Hepatic stellate cell (primary cell): Measurements from ENCODE around the gene FREM1.

Experiments used
- DNase-seq: peaks from one replicate; pipeline ENCODE4 v3.0.0; 2011; ENCODE audit warnings: low spot score

Gene FREM1

DNA sequence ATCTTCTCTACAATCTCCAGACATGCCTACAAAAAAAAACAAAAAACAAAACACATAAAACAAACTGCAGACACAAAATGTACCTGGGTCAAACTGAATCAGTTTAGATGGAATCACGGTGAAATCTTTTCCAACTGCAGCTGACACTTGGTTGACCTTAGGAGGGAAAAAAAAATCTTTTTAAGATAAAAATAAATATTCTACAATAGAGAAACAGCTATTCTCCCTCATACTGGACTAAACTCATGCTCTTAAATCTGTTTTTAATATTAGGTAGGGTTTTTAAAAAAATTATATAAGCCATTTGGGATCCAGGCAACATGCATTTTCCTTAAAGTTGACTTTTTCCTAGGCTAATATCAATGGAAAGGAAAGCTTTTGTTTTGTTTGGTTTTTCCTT lies 153.9 kb downstream of the FREM1 start:
- DNase-seq, result no peak

- no peak for DNase-seq
Measured at GRCh38 chr9:14752871-14753270, 157.4 kb downstream of the FREM1 start.

DNA sequence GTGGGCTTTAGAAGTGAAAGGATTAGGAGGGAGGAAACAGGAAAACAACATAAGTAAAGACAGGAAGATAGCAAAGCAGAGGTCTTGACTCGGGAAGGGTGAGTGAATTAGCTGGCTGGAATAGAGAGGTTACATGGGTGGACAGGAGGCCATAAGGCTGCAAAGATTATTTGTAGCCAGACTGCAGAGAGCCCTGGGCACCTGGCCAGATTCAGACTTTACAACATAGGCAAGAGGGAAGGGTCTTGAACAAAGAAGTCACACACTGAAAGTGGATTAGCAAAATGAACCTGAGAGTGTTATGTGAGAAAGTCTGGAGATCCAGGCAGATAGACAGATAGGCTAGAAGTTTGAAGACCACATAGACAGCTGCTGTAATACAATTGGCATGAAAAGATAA lies 158.0 kb downstream of the FREM1 start:
- no peak for DNase-seq

DNA sequence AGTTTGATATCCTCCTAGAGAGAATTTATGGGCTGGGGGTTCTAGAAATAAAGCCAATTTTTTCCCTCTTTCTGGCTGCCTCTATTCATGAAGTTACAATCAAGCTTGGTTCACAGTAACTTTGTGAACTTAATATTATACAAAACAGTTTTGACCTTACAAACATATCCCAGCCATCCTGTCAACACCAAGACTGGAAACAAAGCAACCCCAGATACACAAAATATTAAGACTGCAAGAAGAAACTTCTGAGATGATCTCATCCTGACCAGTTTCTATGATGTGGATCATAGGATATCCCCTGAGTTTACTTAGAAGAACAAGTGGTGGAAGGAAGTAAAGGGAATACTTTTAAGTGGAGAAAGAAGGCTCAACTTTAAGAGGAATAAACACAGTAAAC lies 159.4 kb downstream of the FREM1 start:
- no peak for DNase-seq

DNA sequence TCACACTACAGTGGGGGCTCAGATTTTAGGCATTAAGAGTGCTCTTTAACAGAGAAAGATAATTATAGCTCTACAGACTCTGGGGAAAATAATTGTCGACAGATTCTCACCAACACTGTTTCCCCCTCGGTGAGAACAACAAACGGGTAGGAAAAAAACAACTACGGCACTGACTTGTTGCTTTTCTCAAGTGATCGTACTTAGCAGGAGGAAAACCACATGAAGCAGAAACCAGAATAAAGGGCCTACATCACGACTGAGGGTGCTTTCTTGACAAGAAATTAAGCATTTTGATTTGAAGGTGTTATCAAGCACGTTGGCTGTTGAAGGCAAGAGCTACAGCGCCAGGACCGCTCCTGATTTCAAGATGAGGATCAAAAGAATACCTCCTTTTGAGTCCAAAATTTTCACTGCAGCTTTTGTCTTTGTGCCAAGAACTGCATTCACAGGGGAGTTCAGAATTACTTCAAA lies 160.5 kb downstream of the FREM1 start:
- no peak for DNase-seq

DNA sequence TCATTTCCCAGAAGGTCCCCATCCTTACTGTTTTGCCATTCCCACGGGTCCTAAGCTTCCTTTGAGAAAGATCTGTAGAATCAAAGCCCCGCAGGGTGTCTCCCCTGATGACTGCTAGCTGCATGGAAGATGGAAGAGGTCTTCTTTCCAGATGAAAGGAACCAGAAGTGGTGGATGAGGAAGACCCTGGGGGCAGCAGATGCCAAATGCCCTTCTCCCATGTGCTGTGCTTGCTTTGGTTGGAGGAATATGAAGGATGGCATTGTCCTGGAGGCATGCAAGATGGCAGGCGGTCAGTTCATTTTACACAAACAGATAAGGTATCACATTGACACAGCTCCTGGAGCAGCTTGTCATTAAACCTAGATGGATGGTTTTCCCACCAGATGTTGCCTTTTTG lies 161.9 kb downstream of the FREM1 start:
- no peak for DNase-seq

DNA sequence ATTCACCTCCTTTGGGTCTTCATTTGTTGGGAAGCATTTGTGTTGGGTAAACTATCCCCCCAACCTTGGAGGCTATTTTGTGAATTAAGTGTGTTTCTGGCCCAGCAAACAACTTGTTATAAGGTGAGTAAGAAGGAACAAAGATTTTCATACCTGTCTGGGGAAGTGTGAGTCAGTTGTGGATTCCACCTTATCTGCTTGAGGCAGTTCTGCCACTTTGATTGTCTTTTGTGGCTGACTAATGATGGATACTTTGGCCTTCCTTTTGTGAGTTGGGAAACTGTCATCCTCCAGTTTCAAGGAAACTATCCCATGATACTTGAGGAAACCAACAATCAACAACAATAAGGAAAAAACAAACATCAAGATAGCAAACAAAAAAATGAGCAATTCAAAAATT lies 163.1 kb downstream of the FREM1 start:
- DNase-seq, result no peak

DNA sequence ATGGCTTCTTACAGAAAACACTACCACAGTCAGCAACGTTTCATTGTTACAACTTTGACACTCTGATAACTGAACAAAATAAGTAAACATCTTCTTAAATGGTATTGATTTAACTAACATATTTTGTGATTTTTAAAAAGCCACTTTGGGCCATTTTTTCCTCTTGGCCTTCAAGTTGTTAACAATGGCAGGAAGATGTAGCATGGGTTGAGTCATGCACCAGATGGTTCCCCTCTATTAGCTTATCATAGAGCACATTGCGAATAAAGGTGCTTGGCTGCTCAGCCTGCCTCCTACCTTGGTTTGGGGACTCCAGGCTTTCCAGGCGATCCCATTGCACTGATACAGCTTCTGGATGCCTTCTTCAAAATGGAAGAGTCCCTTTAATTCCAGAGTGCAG lies 163.6 kb downstream of the FREM1 start:
- DNase-seq, result no peak

DNA sequence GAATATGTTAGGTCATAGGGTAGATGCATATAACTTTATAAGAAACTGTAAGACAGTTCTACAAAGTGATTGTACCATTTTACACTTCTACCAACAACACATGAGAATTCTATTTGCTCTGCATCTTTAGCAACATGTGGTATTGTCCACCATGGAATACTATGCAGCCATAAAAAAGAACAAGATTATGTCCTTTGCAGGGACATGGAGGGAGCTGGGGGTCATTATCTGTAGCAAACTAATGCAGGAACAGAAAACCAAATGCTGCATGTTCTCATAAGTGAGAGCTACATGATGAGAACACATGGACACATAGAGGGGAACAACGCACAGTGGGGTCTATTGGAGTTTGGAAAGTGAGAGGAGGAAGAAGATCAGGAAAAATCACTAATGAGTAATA lies 165.5 kb downstream of the FREM1 start:
- DNase-seq, result no peak

GRCh38 chr9:14741369-14741768 lies 168.9 kb downstream of the FREM1 start:
- no peak for DNase-seq

- DNase-seq, result no peak
Measured at GRCh38 chr9:14733133-14733532, 177.1 kb downstream of the FREM1 start.

DNA sequence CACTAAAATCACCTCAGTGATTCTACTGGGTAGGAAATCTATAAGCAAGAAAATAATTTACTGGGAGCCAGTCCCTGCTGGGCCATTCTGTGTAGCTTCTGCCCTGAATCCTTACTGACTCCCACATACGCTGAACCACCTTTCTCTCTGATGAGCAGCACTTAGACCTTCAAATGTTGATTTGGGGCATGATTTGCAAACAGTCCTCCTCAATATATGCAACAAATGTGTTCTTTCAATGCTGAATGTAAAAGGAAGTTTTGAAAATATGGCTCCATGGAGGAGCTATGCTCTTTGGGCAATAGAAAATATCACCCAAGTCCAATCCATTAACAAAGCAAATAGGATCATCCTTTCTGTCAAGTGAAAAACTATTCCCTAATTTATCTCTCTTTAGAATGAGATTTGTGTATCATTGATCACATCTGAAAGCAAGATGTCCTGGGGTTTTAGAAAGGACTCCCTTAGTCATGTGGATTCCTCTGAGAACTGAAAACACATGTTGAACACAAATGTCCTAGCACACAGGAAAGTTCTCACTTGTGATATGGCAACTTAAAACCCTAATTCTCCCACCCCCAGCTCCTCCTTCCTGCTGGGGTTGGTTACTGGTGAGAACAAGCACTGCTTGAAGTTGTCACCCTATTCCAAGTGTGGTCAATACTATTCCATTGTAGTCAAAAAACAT lies 178.8 kb downstream of the FREM1 start:
- DNase-seq, result no peak

DNA sequence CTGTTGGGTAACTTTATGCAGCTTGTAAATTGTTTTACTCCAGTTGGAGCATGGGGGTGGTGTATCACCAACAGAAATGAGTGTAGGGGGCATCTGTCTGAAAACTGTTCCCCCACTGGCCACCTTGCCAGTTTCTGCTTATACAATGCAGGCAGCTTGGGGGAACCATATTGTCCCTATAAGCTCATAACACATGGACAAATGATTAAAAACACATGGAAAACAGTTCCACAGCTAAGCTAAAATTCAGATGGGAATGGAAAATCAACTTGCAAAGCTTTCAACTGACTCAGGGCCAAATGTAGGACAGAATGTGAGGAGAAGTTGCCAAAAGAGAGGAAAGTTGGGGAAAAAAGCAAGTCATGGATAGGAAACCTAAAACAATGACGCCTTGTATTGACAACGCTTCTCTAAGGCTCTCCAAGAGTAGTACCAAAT lies 179.7 kb downstream of the FREM1 start:
- no peak for DNase-seq

DNA sequence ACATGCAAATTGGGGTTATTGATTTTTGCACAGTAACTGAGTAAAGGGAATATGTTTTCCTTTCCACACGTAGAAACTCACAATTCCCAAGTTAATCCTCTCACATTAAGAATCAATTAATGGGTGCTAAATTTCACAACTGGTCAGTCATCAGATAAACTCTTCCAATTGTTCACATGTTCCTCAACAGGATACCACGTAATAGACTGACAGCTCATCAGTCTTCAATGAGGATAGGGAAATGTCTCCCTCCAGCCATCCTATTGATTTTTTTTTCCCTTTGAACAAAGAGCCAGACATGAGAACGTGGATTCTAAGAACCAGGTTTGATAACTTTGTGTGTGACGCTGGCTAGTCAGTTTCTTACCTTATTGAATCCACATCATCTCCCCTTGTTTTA lies 186.9 kb downstream of the FREM1 start:
- DNase-seq, result no peak

DNA sequence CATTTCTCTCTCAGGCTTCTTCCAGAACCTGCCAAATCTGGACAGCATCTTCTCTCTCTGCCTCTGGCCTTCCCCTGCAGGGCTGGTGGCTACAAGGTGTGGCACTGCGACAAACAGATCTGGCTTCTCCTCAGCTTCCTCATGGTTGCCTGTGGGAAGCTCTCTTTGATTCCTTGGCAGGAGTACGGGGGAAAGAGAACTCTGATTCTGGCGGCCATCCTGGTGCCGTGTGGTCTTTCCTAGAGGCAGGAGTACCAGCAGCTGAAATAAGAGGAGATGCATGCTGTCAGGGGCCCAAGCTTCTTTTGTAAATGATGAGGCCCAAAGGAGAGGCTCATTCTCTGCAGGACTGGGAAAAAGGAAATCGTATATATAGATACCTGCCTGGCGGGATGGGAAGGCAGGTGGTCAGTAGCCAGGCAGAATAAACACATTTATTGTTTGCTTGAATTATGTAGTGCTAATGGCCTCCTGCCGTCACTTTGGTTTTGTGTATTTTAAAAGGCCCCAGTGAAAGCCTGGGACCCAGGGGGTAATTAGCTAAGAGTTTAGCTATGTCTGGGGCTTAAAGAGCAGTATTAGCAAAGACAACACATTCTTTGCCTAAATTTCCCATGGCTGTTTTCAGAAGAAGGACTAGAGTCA lies 187.7 kb downstream of the FREM1 start, which contains the start of gene CER1:
Gene CER1 (minus strand): TSS at position 343 of the 645 bp plus-strand sequence. CDS start 61 bp downstream, at position 282.
- no peak for DNase-seq

DNA sequence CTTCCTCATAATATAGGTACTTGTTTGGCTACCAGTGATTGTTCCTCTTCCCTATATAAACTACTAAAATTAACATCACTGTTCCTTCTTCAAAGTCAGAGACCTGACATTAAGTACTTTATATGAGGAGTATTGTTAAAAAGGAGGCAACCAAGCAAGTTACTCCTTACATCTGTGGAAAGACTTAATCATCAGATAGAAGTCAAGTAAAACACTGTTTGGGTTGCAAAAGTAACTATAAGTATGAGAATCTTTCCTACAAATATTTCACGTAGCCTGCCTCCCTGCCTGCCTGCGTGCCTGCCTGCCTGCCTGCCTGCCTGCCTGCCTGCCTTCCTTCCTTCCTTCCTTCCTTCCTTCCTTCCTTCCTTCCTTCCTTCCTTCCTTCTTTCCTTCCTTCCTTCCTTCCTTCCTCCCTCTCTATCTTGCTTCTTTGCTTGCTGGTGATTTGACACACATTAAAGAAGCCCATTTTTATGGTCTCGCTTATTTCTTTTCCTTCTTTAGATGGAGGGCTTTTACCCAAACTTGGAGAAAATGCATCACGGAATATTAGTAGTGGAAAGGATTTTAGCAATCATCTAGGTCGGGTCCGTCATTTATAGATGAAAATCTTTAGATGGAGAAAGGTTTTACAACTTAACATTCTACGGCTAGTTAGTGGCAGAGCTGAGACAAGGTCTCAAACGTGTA lies 190.9 kb downstream of the FREM1 start:
- DNase-seq, result no peak

- no peak for DNase-seq
Measured at GRCh38 chr9:14715102-14715501, 195.1 kb downstream of the FREM1 start.

- DNase-seq, result no peak
Measured at GRCh38 chr9:14713187-14713767, 197.0 kb downstream of the FREM1 start.

- no peak for DNase-seq
Measured at GRCh38 chr9:14710804-14711203, 199.4 kb downstream of the FREM1 start.

GRCh38 chr9:14706530-14707140 lies 203.6 kb downstream of the FREM1 start:
- no peak for DNase-seq

GRCh38 chr9:14705079-14705478 lies 205.1 kb downstream of the FREM1 start:
- DNase-seq, result no peak

GRCh38 chr9:14704281-14704680 lies 205.9 kb downstream of the FREM1 start:
- DNase-seq, result no peak
